ENCODE measurements around the gene RDH12. TPM values are rescaled to one million over a fixed set of nuclear protein-coding genes. Genes with fewer than 3 reads are reported as not detected.
"Not testable (repeated sequence)": the region's sequence is repeated elsewhere in the genome, so short reads cannot be mapped to it uniquely, and the experiment has no call there.

RDH12 gene
- not detected in 2 replicates for total RNA-seq

GRCh38 chr14:67701492-67701891 lies at the start of gene RDH12:
Gene RDH12, plus strand, starts transcription at chr14:67701886. Its CDS starts 20,757 bp downstream, at chr14:67722643.
- DNase-seq (ENCODE audit: low spot score); H3K4me1 Mint-ChIP-seq (ENCODE audit: low read depth); H3K9me3 Mint-ChIP-seq; H3K4me3 Mint-ChIP-seq; H3K36me3 Mint-ChIP-seq (ENCODE audit: low read depth); H3K27ac Mint-ChIP-seq; intact Hi-C loops (cut with micrococcal nuclease); H3K27me3 Mint-ChIP-seq (ENCODE audit: insufficient read depth): not testable (repeated sequence)

GRCh38 chr14:67652189-67652588 lies 49.5 kb upstream of the RDH12 start:
- Mint-ChIP-seq H3K4me1 (ENCODE audit: low read depth) (no peaks in the 10 kb centered on the region), H3K4me3 (no peak overlapping the region), H3K27ac (no peak overlapping the region), H3K9me3 (no peaks in the 10 kb centered on the region), H3K36me3 (ENCODE audit: low read depth) (peaks cover 38% of the 10 kb centered on the region), H3K27me3 (ENCODE audit: insufficient read depth) (no peaks in the 10 kb centered on the region)
- intact Hi-C loops (cut with micrococcal nuclease): no loop called here
- DNase-seq (ENCODE audit: low spot score): no peak

GRCh38 chr14:67653651-67654280 lies 47.9 kb upstream of the RDH12 start:
- no peaks in the 10 kb centered on the region for H3K27me3 Mint-ChIP-seq (ENCODE audit: insufficient read depth)
- H3K36me3 Mint-ChIP-seq (ENCODE audit: low read depth): peaks cover 38% of the 10 kb centered on the region
- no peaks in the 10 kb centered on the region for H3K9me3 Mint-ChIP-seq
- no peak overlapping the region for H3K4me3 Mint-ChIP-seq
- DNase-seq (ENCODE audit: low spot score): no peak
- no peaks in the 10 kb centered on the region for H3K4me1 Mint-ChIP-seq (ENCODE audit: low read depth)
- no peak overlapping the region for H3K27ac Mint-ChIP-seq
- intact Hi-C loops (cut with micrococcal nuclease): no loop called here

GRCh38 chr14:67663633-67664032 lies 38.1 kb upstream of the RDH12 start:
- Mint-ChIP-seq H3K9me3 (no peaks in the 10 kb centered on the region), H3K4me1 (ENCODE audit: low read depth) (peaks cover 24% of the 10 kb centered on the region), H3K36me3 (ENCODE audit: low read depth) (peaks cover 7% of the 10 kb centered on the region), H3K27me3 (ENCODE audit: insufficient read depth) (no peaks in the 10 kb centered on the region), H3K27ac (no peak overlapping the region), H3K4me3 (no peak overlapping the region)
- intact Hi-C loops (cut with micrococcal nuclease): no loop called here
- DNase-seq (ENCODE audit: low spot score): no peak

GRCh38 chr14:67665868-67666267 lies 35.8 kb upstream of the RDH12 start:
- intact Hi-C loops (cut with micrococcal nuclease): no loop called here
- DNase-seq (ENCODE audit: low spot score): no peak
- Mint-ChIP-seq H3K27me3 (ENCODE audit: insufficient read depth) (no peaks in the 10 kb centered on the region), H3K36me3 (ENCODE audit: low read depth) (peaks cover 5% of the 10 kb centered on the region), H3K4me1 (ENCODE audit: low read depth) (peaks cover 33% of the 10 kb centered on the region), H3K27ac (no peak overlapping the region), H3K4me3 (no peak overlapping the region), H3K9me3 (no peaks in the 10 kb centered on the region)

GRCh38 chr14:67666750-67667449 lies 34.8 kb upstream of the RDH12 start:
- Mint-ChIP-seq H3K4me3 (no peak overlapping the region), H3K4me1 (ENCODE audit: low read depth) (peaks cover 33% of the 10 kb centered on the region), H3K27ac (no peak overlapping the region), H3K27me3 (ENCODE audit: insufficient read depth) (no peaks in the 10 kb centered on the region), H3K9me3 (no peaks in the 10 kb centered on the region), H3K36me3 (ENCODE audit: low read depth) (peaks cover 5% of the 10 kb centered on the region)
- DNase-seq (ENCODE audit: low spot score): peak; percentile 14
- intact Hi-C loops (cut with micrococcal nuclease): loop anchor here (1.0 kb wide), 6 partner anchors 37 to 240 kb away; partner anchors contain the start of gene PIGH

- H3K4me3 Mint-ChIP-seq: no peak overlapping the region
- H3K36me3 Mint-ChIP-seq (ENCODE audit: low read depth): peaks cover 4% of the 10 kb centered on the region
- H3K27me3 Mint-ChIP-seq (ENCODE audit: insufficient read depth): no peaks in the 10 kb centered on the region
- peaks cover 43% of the 10 kb centered on the region for H3K4me1 Mint-ChIP-seq (ENCODE audit: low read depth)
- intact Hi-C loops (cut with micrococcal nuclease): loop anchor here (1.0 kb wide), 1 partner anchor 12 kb away; no protein-coding TSS in a partner anchor
- no peak for DNase-seq (ENCODE audit: low spot score)
- H3K9me3 Mint-ChIP-seq: no peaks in the 10 kb centered on the region
- H3K27ac Mint-ChIP-seq: peak overlapping the region; percentile 22
Measured at GRCh38 chr14:67668559-67668958, 33.1 kb upstream of the RDH12 start.

- peak overlapping the region; percentile 64 for H3K27ac Mint-ChIP-seq
- H3K36me3 Mint-ChIP-seq (ENCODE audit: low read depth): peaks cover 20% of the 10 kb centered on the region
- peak overlapping the region; percentile 85 for H3K4me3 Mint-ChIP-seq
- intact Hi-C loops (cut with micrococcal nuclease): loop anchor here (10.0 kb wide), 1 partner anchor 1721 kb away; the partner anchor contains the start of genes ERH and SLC39A9
- no peaks in the 10 kb centered on the region for H3K9me3 Mint-ChIP-seq
- DNase-seq (ENCODE audit: low spot score): no peak
- peaks cover 46% of the 10 kb centered on the region for H3K4me1 Mint-ChIP-seq (ENCODE audit: low read depth)
- H3K27me3 Mint-ChIP-seq (ENCODE audit: insufficient read depth): no peaks in the 10 kb centered on the region
Measured at GRCh38 chr14:67673451-67673850, 28.2 kb upstream of the RDH12 start.

- no peaks in the 10 kb centered on the region for H3K27me3 Mint-ChIP-seq (ENCODE audit: insufficient read depth)
- H3K4me3 Mint-ChIP-seq: peak overlapping the region; percentile 85
- H3K9me3 Mint-ChIP-seq: no peaks in the 10 kb centered on the region
- peaks cover 24% of the 10 kb centered on the region for H3K36me3 Mint-ChIP-seq (ENCODE audit: low read depth)
- peaks cover 45% of the 10 kb centered on the region for H3K4me1 Mint-ChIP-seq (ENCODE audit: low read depth)
- peak overlapping the region; percentile 64 for H3K27ac Mint-ChIP-seq
- intact Hi-C loops (cut with micrococcal nuclease): loop anchor here (2.0 to 10.0 kb wide), 5 partner anchors 31 to 1721 kb away; partner anchors contain the start of genes ARG2, EIF2S1, ERH and PIGH
- peak; percentile 53 for DNase-seq (ENCODE audit: low spot score)
Measured at GRCh38 chr14:67674139-67674479, 27.6 kb upstream of the RDH12 start.

- no peaks in the 10 kb centered on the region for H3K9me3 Mint-ChIP-seq
- H3K36me3 Mint-ChIP-seq (ENCODE audit: low read depth): peaks cover 24% of the 10 kb centered on the region
- intact Hi-C loops (cut with micrococcal nuclease): loop anchor here (1.0 to 10.0 kb wide), 7 partner anchors 21 to 1720 kb away; partner anchors contain the start of genes ARG2, EIF2S1, ERH and PIGH
- peaks cover 41% of the 10 kb centered on the region for H3K4me1 Mint-ChIP-seq (ENCODE audit: low read depth)
- H3K27me3 Mint-ChIP-seq (ENCODE audit: insufficient read depth): no peaks in the 10 kb centered on the region
- H3K27ac Mint-ChIP-seq: peak within 1 kb of the TSS; percentile 87
- peak within 1 kb of the TSS; percentile 90 for H3K4me3 Mint-ChIP-seq
- peak; percentile 70 for DNase-seq (ENCODE audit: low spot score)
Measured at GRCh38 chr14:67674480-67675218, 27.0 kb upstream of the RDH12 start, which contains the start of gene VTI1B. Gene VTI1B, minus strand, starts transcription at chr14:67674632. Its CDS starts 143 bp downstream, at chr14:67674489.

GRCh38 chr14:67675219-67675582 lies 26.5 kb upstream of the RDH12 start:
- H3K27me3 Mint-ChIP-seq (ENCODE audit: insufficient read depth): no peaks in the 10 kb centered on the region
- intact Hi-C loops (cut with micrococcal nuclease): loop anchor here (1.0 to 10.0 kb wide), 7 partner anchors 20 to 1720 kb away; partner anchors contain the start of genes ARG2, EIF2S1, ERH and PIGH
- H3K4me3 Mint-ChIP-seq: peak overlapping the region; percentile 90
- no peaks in the 10 kb centered on the region for H3K9me3 Mint-ChIP-seq
- H3K4me1 Mint-ChIP-seq (ENCODE audit: low read depth): peaks cover 46% of the 10 kb centered on the region
- DNase-seq (ENCODE audit: low spot score): no peak
- peak overlapping the region; percentile 87 for H3K27ac Mint-ChIP-seq
- peaks cover 27% of the 10 kb centered on the region for H3K36me3 Mint-ChIP-seq (ENCODE audit: low read depth)

- no peak overlapping the region for H3K27ac Mint-ChIP-seq
- no peaks in the 10 kb centered on the region for H3K27me3 Mint-ChIP-seq (ENCODE audit: insufficient read depth)
- peaks cover 51% of the 10 kb centered on the region for H3K36me3 Mint-ChIP-seq (ENCODE audit: low read depth)
- no peak for DNase-seq (ENCODE audit: low spot score)
- peaks cover 46% of the 10 kb centered on the region for H3K4me1 Mint-ChIP-seq (ENCODE audit: low read depth)
- no peaks in the 10 kb centered on the region for H3K9me3 Mint-ChIP-seq
- no peak overlapping the region for H3K4me3 Mint-ChIP-seq
- intact Hi-C loops (cut with micrococcal nuclease): loop anchor here (5.0 to 10.0 kb wide), 2 partner anchors 138 to 1716 kb away; partner anchors contain the start of genes ERH, RAD51B, SLC39A9 and ZFYVE26
Measured at GRCh38 chr14:67679006-67679405, 22.7 kb upstream of the RDH12 start.

Measured in activated T-helper 1 cell treated with anti-CD3 and anti-CD28 coated beads, Interleukin-12 subunit alpha, Interleukin-12 subunit beta, Interleukin-2, Interleukin-4 antibody, amounts not matched to agents 30 ng/mL and 10 ng/mL and 1 ng/mL, durations not matched to agents 14 hours and 24 hours and 36 hours (primary cell).